Ishikawa (cell line): Measurements from ENCODE around the gene FOXO3.

ENCODE experiments used
- CEBPB ChIP-seq: IDR thresholded peaks from 2 replicates; pipeline ENCODE4 v1.6.1; 2012
- CREB1 ChIP-seq: IDR thresholded peaks from 2 replicates; pipeline ENCODE4 v1.6.1; 2012; ENCODE audit warnings: low read depth
- EGR1 ChIP-seq: IDR thresholded peaks from 2 replicates; pipeline ENCODE4 v1.6.1; 2012
- EP300 ChIP-seq: IDR thresholded peaks from 2 replicates; pipeline ENCODE4 v1.6.1; 2012; ENCODE audit warnings: borderline replicate concordance
- FOXM1 ChIP-seq: IDR thresholded peaks from 2 replicates; pipeline ENCODE4 v1.6.1; 2012; ENCODE audit warnings: low read depth, borderline replicate concordance
- MAX ChIP-seq: IDR thresholded peaks from 2 replicates; pipeline ENCODE4 v1.6.1; 2012
- NFIC ChIP-seq: IDR thresholded peaks from 2 replicates; pipeline ENCODE4 v1.6.1; 2012
- RAD21 ChIP-seq: IDR thresholded peaks from 2 replicates; pipeline ENCODE4 v1.6.1; 2012; ENCODE audit warnings: low read depth
- REST ChIP-seq: IDR thresholded peaks from 2 replicates; pipeline ENCODE4 v1.6.1; 2012; ENCODE audit warnings: low read depth, mild to moderate bottlenecking
- TAF1 ChIP-seq: IDR thresholded peaks from 2 replicates; pipeline ENCODE4 v1.6.1; 2012; ENCODE audit warnings: low read depth, mild to moderate bottlenecking
- TCF12 ChIP-seq: IDR thresholded peaks from 2 replicates; pipeline ENCODE4 v1.6.1; 2012; ENCODE audit warnings: low read depth
- TEAD4 ChIP-seq: IDR thresholded peaks from 2 replicates; pipeline ENCODE4 v1.6.1; 2012
- YY1 ChIP-seq: IDR thresholded peaks from 2 replicates; pipeline ENCODE4 v1.6.1; 2012; ENCODE audit warnings: low read depth
- ZBTB7A ChIP-seq: IDR thresholded peaks from 2 replicates; pipeline ENCODE4 v1.6.1; 2012; ENCODE audit warnings: low read depth
- TF ChIP-seq, protein P1 (sequence below): IDR thresholded peaks from 2 replicates; pipeline ENCODE4 v1.6.1; 2012

Gene FOXO3

GRCh38 chr6:108697561-108698161 is 136.9 kb downstream of the FOXO3 start:
- TF ChIP-seq CEBPB (no peak), ZBTB7A (no peak), YY1 (no peak), TAF1 (no peak), EGR1 (no peak), TCF12 (no peak), TEAD4 (no peak), NFIC (no peak), REST (no peak), CREB1 (no peak), FOXM1 (no peak), EP300 (no peak), MAX (no peak)
- TF ChIP-seq, protein P1, sequence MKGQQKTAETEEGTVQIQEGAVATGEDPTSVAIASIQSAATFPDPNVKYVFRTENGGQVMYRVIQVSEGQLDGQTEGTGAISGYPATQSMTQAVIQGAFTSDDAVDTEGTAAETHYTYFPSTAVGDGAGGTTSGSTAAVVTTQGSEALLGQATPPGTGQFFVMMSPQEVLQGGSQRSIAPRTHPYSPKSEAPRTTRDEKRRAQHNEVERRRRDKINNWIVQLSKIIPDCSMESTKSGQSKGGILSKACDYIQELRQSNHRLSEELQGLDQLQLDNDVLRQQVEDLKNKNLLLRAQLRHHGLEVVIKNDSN, result no peak

DNA sequence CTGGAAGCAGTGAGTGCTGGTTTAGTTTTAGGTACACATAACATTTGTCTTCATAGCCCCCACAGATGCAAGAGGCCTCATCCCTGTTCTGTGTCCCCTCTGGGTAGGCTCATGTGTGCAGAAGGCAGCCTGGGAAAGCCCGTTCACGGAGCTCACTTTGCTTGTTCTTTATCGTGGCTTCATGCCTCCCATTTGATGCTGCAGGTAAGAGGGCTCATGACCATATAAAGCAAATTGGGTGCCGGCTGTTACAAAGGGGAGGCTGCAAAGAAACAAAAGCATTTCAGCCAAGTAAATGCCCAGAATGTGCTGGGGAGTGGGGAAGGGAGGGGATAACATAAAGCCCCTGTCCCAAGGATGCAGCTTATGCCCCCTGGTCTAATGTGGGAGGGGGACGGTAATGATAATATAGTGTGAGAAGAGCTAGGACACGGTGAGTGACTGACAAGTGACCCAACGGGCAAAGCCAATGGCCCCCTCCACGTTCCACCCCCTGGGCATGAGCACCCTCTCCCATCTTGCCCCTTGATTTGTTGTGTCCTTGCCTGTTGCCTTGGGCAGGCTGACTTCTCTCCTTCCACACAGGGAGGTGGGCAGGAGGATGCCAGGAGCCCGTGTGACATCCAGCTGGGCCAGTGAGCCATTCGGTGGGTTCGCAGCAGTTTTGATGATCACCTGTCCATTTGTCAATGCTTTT is 138.0 kb downstream of the FOXO3 start:
- no peak for TF ChIP-seq EGR1
- TF ChIP-seq NFIC, result no peak
- no peak for TF ChIP-seq CREB1
- no peak for TF ChIP-seq CEBPB
- TF ChIP-seq TCF12, result no peak
- no peak for TF ChIP-seq TEAD4
- TF ChIP-seq RAD21, result no peak
- no peak for TF ChIP-seq YY1
- no peak for TF ChIP-seq FOXM1
- TF ChIP-seq, protein P1, result no peak
- TF ChIP-seq ZBTB7A, result no peak
- TF ChIP-seq MAX, result no peak
- TF ChIP-seq EP300, result no peak
- no peak for TF ChIP-seq REST
- no peak for TF ChIP-seq TAF1

GRCh38 chr6:108699290-108700041 is 138.7 kb downstream of the FOXO3 start:
- TF ChIP-seq NFIC, result peak; percentile 57
- no peak for TF ChIP-seq CREB1
- TF ChIP-seq TCF12, result no peak
- TF ChIP-seq CEBPB, result no peak
- no peak for TF ChIP-seq YY1
- TF ChIP-seq RAD21, result no peak

DNA sequence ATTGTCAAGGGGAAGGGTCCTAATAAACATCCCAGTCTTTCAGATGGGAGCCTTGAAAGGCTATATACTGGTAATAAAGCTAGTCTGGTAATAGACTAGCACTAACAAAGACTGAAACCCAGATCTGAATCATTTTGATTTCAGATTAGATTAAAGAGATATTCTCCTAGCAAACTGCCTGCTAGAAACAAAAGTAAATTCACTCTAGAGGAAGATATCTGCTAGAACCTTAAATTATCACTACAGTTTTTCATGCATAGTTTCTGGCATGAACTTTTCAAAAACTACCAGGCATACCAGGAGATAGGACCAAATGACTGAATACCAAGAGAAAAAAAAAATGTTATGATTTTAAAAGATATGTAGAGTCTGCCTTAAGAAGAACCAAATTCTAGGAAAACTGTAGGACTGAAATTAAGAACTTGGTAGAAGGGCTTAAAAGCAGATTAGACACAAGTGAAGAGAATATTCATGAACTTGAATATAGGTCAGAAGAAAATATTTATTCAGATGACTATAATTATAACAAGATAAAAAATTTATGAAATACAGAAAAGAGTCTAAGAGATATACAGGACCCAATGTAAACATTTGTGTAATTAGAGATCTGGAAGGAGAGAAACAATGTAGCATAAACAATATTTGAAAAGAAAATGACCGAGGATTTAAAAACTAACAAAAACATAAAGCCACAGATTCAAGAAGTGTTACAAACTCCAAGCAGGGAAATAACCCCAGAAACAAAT is 141.6 kb downstream of the FOXO3 start:
- no peak for TF ChIP-seq YY1
- TF ChIP-seq FOXM1, result no peak
- no peak for TF ChIP-seq EP300
- TF ChIP-seq TAF1, result no peak
- TF ChIP-seq ZBTB7A, result no peak
- TF ChIP-seq CREB1, result no peak
- TF ChIP-seq CEBPB, result no peak
- TF ChIP-seq RAD21, result no peak
- no peak for TF ChIP-seq MAX
- no peak for TF ChIP-seq NFIC
- TF ChIP-seq, protein P1, result no peak
- no peak for TF ChIP-seq REST
- TF ChIP-seq EGR1, result no peak
- no peak for TF ChIP-seq TEAD4
- TF ChIP-seq TCF12, result no peak
